ENCODE data around the gene OR2AJ1. TPM values are rescaled to one million over a fixed set of nuclear protein-coding genes. Genes with fewer than 3 reads are reported as not detected.

The OR2AJ1 gene
- total and polyA plus RNA-seq, 2 donors (not counting 1 experiment from before 2014, with no cell fraction given): not detected

- no peak overlapping the region for H3K4me3 ChIP-seq (ENCODE audit: control extremely low read depth in 1 of 5, extremely low read depth in 1 of 5, insufficient read depth in 1 of 5, low read depth in 2 of 5, low read length in 4 of 5)
- intact Hi-C loops (cut with micrococcal nuclease): no loop called here
- ChIA-PET POLR2A (no interaction called here), CTCF (no interaction called here)
- no peaks in the 10 kb centered on the region for H3K36me3 ChIP-seq (replicated peaks in 1 of 2; ENCODE audit: control extremely low read depth in 1 of 2, control insufficient read depth in 1 of 2, extremely low read depth in 1 of 2, insufficient read depth in 2 of 2, low read length in 1 of 2)
- DNase-seq (no peak), ATAC-seq (ENCODE audit: low read depth) (no peak)
- no peak overlapping the region for H2AFZ ChIP-seq (ENCODE audit: insufficient read depth, low read depth, low read length, poor library complexity, severe bottlenecking)
- Mint-ChIP-seq H3K9me3 (ENCODE audit: insufficient read depth) (no peaks in the 10 kb centered on the region), H3K4me3 (no peak overlapping the region), H3K27ac (no peak overlapping the region), H3K4me1 (no peaks in the 10 kb centered on the region), H3K27me3 (no peaks in the 10 kb centered on the region)
- no peak overlapping the region for H3K27ac ChIP-seq (ENCODE audit: low read length in 2 of 2)
- no peak overlapping the region for H3K4me2 ChIP-seq (replicated peaks; ENCODE audit: low read depth, low read length, poor library complexity, severe bottlenecking)
- no peaks in the 10 kb centered on the region for H3K27me3 ChIP-seq (replicated peaks in 1 of 4; ENCODE audit: control extremely low read depth in 1 of 4, control insufficient read depth in 3 of 4, insufficient read depth in 4 of 4, low read length in 3 of 4)
- no peaks in the 10 kb centered on the region for H3K9me3 ChIP-seq (ENCODE audit: control extremely low read depth in 1 of 3, control insufficient read depth in 2 of 3, insufficient read depth in 1 of 3, low read length in 2 of 3)
- H3K9ac ChIP-seq (ENCODE audit: low read length): no peak overlapping the region
- no peaks in the 10 kb centered on the region for H4K20me1 ChIP-seq (ENCODE audit: control insufficient read depth, insufficient read depth, low read length, poor library complexity, severe bottlenecking)
- TF ChIP-seq CTCF (IDR thresholded peaks at IDR 0.05) (no peak), EZH2 (IDR thresholded peaks at IDR 0.05; ENCODE audit: borderline replicate concordance, insufficient read depth, low read depth, low read length, poor library complexity, severe bottlenecking) (no peak)
- WGBS (ENCODE audit: insufficient coverage): 100% methylated on average over 2 of the region's 10 CpGs
- no peaks in the 10 kb centered on the region for H3K4me1 ChIP-seq (ENCODE audit: control insufficient read depth in 2 of 2, insufficient read depth in 2 of 2, low read length in 2 of 2)
- H3K79me2 ChIP-seq (ENCODE audit: control insufficient read depth, insufficient read depth, low read length): no peaks in the 10 kb centered on the region
Measured at GRCh38 chr1:247884797-247885413, 39.8 kb upstream of the OR2AJ1 start.

GRCh38 chr1:247895163-247895637 lies 29.5 kb upstream of the OR2AJ1 start, which contains the start of gene OR2W3:
Gene OR2W3, plus strand, starts transcription at chr1:247895587. Its CDS starts 0 bp downstream, at chr1:247895587.
- Histone ChIP-seq H3K36me3 (replicated peaks in 1 of 2; ENCODE audit: control extremely low read depth in 1 of 2, control insufficient read depth in 1 of 2, extremely low read depth in 1 of 2, insufficient read depth in 2 of 2, low read length in 1 of 2) (no peaks in the 10 kb centered on the region), H3K79me2 (ENCODE audit: control insufficient read depth, insufficient read depth, low read length) (no peaks in the 10 kb centered on the region), H4K20me1 (ENCODE audit: control insufficient read depth, insufficient read depth, low read length, poor library complexity, severe bottlenecking) (no peaks in the 10 kb centered on the region), H3K27me3 (replicated peaks in 1 of 4; ENCODE audit: control extremely low read depth in 1 of 4, control insufficient read depth in 3 of 4, insufficient read depth in 4 of 4, low read length in 3 of 4) (no peaks in the 10 kb centered on the region), H2AFZ (ENCODE audit: insufficient read depth, low read depth, low read length, poor library complexity, severe bottlenecking) (no peak within 1 kb of the TSS), H3K9ac (ENCODE audit: low read length) (no peak within 1 kb of the TSS), H3K4me2 (replicated peaks; ENCODE audit: low read depth, low read length, poor library complexity, severe bottlenecking) (no peak within 1 kb of the TSS), H3K4me3 (ENCODE audit: control extremely low read depth in 1 of 5, extremely low read depth in 1 of 5, insufficient read depth in 1 of 5, low read depth in 2 of 5, low read length in 4 of 5) (no peak within 1 kb of the TSS), H3K9me3 (ENCODE audit: control extremely low read depth in 1 of 3, control insufficient read depth in 2 of 3, insufficient read depth in 1 of 3, low read length in 2 of 3) (peaks cover 0 to 18% (median 0%) of the 10 kb centered on the region in 3 donors), H3K4me1 (ENCODE audit: control insufficient read depth in 2 of 2, insufficient read depth in 2 of 2, low read length in 2 of 2) (no peaks in the 10 kb centered on the region), H3K27ac (ENCODE audit: low read length in 2 of 2) (no peak within 1 kb of the TSS)
- CTCF ChIA-PET: no interaction called here
- no peaks in the 10 kb centered on the region for H3K4me1 Mint-ChIP-seq
- H3K4me3 Mint-ChIP-seq: no peak within 1 kb of the TSS
- DNase-seq (no peak), ATAC-seq (ENCODE audit: low read depth) (no peak)
- POLR2A ChIA-PET: no interaction called here
- H3K9me3 Mint-ChIP-seq (ENCODE audit: insufficient read depth): no peaks in the 10 kb centered on the region
- intact Hi-C loops (cut with micrococcal nuclease): no loop called here
- no peak within 1 kb of the TSS for H3K27ac Mint-ChIP-seq
- TF ChIP-seq CTCF (IDR thresholded peaks at IDR 0.05) (no peak), EZH2 (IDR thresholded peaks at IDR 0.05; ENCODE audit: borderline replicate concordance, insufficient read depth, low read depth, low read length, poor library complexity, severe bottlenecking) (no peak)
- 0% methylated on average over 1 of the region's 2 CpGs for WGBS (ENCODE audit: insufficient coverage)
- H3K27me3 Mint-ChIP-seq: no peaks in the 10 kb centered on the region
